Heart left ventricle (tissue), 13 donors: ENCODE measurements around the gene COL6A2.

Source experiments
- POLR2A ChIP-seq, 2 donors: fragments of 450-650 bp; IDR thresholded peaks; one replicate each; pipeline ENCODE4 v1.6.1; 2017; ENCODE audit warnings: antibody characterized with exemption in 2 of 2, mild to moderate bottlenecking in 2 of 2, moderate library complexity in 2 of 2
- TF ChIP-seq, protein P1 (sequence below), 12 donors: fragments of 200-600 bp; sonication (generic) in 4 of 12; IDR thresholded peaks; one replicate each; pipeline versions ENCODE4 v1.5.0 to v1.8.0; 2018 to 2022; ENCODE audit warnings: antibody characterized with exemption in 12 of 12, mild to moderate bottlenecking in 5 of 12
- donor health status: ischemic (EF 13 %, LVEDD 7.1; RV severe dilation, severe dysfunction).
- donor health status: DM: no; HTN: yes; CAD: no.
- donor health status: DM: no; HTN: no; CAD: no.
- donor health status: ischemic (EF 25% LVEDD 6.9; RV normal size, moderate dysfunction).
- donor health status: ischemic (EF 25% LVEDD 5.7; RV mildly dilated, moderate dysfunction).
- donor health status: ischemic (EF 35%, LVEDD 5.7; RV mildly dilated, moderate dysfunction).
- donor health status: nonischemic (EF 11% LVEDD 7.7; RV severe dilation, severe dysfunction).
- donor health status: DM: yes; HTN: yes; CAD: no.
- donor health status: PGD.
- donor health status: ischemic (EF 29% LVEDD 5.4; RV normal size, mild dysfunction).
- donor health status: nonischemic (EF 23%, LVEDD 6.1; RV moderate dilation, normal function).

DNA sequence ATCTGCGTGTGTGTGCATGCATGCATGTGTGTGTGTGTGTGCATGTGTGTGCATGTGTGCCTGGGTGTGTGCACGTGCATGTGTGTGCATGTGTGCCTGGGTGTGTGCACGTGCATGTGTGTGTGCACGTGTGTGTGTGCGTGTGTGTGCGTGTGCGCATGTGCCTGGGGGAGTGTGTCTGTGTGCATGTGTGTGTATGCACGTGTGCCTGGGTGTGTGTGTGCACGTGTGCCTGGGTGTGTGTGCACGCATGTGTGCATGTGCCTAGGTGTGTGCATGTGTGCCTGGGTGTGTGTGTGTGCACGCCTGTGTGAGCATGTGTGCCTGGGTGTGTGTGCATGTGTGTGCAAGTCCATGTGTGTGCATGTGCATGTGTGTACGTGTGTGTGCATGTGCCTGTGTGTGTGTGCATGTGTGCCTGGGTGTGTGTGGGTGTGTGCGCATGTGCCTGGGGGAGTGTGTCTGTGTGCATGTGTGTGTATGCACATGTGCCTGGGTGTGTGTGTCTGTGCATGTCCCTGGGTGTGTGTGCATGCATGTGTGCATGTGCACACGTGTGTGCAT lies 29.3 kb upstream of the COL6A2 start:
- TF ChIP-seq, protein P1, sequence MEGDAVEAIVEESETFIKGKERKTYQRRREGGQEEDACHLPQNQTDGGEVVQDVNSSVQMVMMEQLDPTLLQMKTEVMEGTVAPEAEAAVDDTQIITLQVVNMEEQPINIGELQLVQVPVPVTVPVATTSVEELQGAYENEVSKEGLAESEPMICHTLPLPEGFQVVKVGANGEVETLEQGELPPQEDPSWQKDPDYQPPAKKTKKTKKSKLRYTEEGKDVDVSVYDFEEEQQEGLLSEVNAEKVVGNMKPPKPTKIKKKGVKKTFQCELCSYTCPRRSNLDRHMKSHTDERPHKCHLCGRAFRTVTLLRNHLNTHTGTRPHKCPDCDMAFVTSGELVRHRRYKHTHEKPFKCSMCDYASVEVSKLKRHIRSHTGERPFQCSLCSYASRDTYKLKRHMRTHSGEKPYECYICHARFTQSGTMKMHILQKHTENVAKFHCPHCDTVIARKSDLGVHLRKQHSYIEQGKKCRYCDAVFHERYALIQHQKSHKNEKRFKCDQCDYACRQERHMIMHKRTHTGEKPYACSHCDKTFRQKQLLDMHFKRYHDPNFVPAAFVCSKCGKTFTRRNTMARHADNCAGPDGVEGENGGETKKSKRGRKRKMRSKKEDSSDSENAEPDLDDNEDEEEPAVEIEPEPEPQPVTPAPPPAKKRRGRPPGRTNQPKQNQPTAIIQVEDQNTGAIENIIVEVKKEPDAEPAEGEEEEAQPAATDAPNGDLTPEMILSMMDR (IDR thresholded peaks at IDR 0.05) = no peak
- no peak for TF ChIP-seq POLR2A (IDR thresholded peaks at IDR 0.05)
